ENCODE results near the gene HSD3B7.
A peak's percentile ranks its signal among the peaks of the same experiment; 100 is the strongest.

Gene HSD3B7

GRCh38 chr16:30944352-30944751 lies 40.7 kb upstream of the HSD3B7 start:
- no peak overlapping the region for H3K4me3 ChIP-seq (ENCODE audit: severe bottlenecking)
- H3K36me3 ChIP-seq (ENCODE audit: low read depth), result peaks cover 43% of the 10 kb centered on the region
- DNase-seq (ENCODE audit: low spot score) (no peak), ATAC-seq (ENCODE audit: low read depth) (no peak)
- H3K9me3 ChIP-seq (ENCODE audit: severe bottlenecking), result no peaks in the 10 kb centered on the region
- TF ChIP-seq, protein P1, sequence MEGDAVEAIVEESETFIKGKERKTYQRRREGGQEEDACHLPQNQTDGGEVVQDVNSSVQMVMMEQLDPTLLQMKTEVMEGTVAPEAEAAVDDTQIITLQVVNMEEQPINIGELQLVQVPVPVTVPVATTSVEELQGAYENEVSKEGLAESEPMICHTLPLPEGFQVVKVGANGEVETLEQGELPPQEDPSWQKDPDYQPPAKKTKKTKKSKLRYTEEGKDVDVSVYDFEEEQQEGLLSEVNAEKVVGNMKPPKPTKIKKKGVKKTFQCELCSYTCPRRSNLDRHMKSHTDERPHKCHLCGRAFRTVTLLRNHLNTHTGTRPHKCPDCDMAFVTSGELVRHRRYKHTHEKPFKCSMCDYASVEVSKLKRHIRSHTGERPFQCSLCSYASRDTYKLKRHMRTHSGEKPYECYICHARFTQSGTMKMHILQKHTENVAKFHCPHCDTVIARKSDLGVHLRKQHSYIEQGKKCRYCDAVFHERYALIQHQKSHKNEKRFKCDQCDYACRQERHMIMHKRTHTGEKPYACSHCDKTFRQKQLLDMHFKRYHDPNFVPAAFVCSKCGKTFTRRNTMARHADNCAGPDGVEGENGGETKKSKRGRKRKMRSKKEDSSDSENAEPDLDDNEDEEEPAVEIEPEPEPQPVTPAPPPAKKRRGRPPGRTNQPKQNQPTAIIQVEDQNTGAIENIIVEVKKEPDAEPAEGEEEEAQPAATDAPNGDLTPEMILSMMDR (IDR thresholded peaks at IDR 0.05; ENCODE audit: poor library complexity, severe bottlenecking), result no peak
- no peak overlapping the region for H3K27ac ChIP-seq (ENCODE audit: poor library complexity, severe bottlenecking)
- no peaks in the 10 kb centered on the region for H3K27me3 ChIP-seq (ENCODE audit: insufficient read depth, poor library complexity, severe bottlenecking)
- H3K4me1 ChIP-seq (ENCODE audit: insufficient read depth, poor library complexity, severe bottlenecking), result peaks cover 13% of the 10 kb centered on the region

DNA sequence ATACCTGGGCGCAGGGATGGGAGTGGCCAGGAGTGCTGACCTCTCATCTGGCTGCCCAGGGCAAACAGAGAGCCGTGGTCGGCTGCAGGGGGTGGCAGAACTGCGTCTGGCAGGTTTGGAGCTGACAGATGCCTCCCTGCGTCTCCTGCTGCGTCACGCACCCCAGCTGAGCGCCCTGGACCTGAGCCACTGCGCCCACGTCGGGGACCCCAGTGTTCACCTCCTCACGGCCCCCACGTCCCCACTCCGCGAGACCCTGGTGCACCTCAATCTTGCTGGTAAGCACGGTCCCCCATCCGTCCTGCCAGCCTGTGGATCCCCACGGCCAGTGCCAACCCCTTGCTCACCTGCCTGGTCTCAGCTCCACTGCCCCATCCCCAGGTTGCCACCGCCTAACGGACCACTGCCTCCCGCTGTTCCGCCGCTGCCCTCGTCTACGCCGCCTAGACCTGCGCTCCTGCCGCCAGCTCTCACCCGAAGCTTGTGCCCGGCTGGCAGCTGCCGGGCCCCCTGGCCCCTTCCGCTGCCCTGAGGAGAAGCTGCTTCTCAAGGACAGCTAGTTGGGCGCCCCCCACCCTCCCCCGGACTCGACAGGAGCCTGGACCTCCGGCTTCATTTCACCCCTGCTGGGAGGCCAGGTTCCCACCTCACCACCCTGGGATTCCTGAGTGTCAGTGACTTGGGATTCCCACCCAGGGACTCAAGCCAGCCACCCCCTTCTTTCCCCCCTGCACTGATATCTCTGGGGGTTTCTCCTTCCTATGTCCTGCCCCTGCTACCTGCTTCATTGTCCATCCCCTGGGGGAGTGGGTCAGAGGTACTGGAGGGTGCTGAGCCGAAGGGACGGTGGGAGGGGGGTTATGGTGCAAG lies 38.1 kb upstream of the HSD3B7 start:
- no peak for ATAC-seq (ENCODE audit: low read depth)
- H3K36me3 ChIP-seq (ENCODE audit: low read depth), result peaks cover 29% of the 10 kb centered on the region
- H3K9me3 ChIP-seq (ENCODE audit: severe bottlenecking), result no peaks in the 10 kb centered on the region
- no peaks in the 10 kb centered on the region for H3K27me3 ChIP-seq (ENCODE audit: insufficient read depth, poor library complexity, severe bottlenecking)
- H3K4me3 ChIP-seq (ENCODE audit: severe bottlenecking), result no peak overlapping the region
- DNase-seq (ENCODE audit: low spot score), result no peak
- no peak overlapping the region for H3K27ac ChIP-seq (ENCODE audit: poor library complexity, severe bottlenecking)
- peaks cover 5% of the 10 kb centered on the region for H3K4me1 ChIP-seq (ENCODE audit: insufficient read depth, poor library complexity, severe bottlenecking)
- TF ChIP-seq, protein P1 (IDR thresholded peaks at IDR 0.05; ENCODE audit: poor library complexity, severe bottlenecking), result no peak

- Histone ChIP-seq H3K36me3 (ENCODE audit: low read depth) (peaks cover 25% of the 10 kb centered on the region), H3K27ac (ENCODE audit: poor library complexity, severe bottlenecking) (no peak overlapping the region), H3K4me1 (ENCODE audit: insufficient read depth, poor library complexity, severe bottlenecking) (peaks cover 5% of the 10 kb centered on the region), H3K9me3 (ENCODE audit: severe bottlenecking) (no peaks in the 10 kb centered on the region), H3K27me3 (ENCODE audit: insufficient read depth, poor library complexity, severe bottlenecking) (no peaks in the 10 kb centered on the region), H3K4me3 (ENCODE audit: severe bottlenecking) (no peak overlapping the region)
- TF ChIP-seq, protein P1 (IDR thresholded peaks at IDR 0.05; ENCODE audit: poor library complexity, severe bottlenecking), result no peak
- DNase-seq (ENCODE audit: low spot score) (no peak), ATAC-seq (ENCODE audit: low read depth) (no peak)
Measured at GRCh38 chr16:30947541-30947858, 37.5 kb upstream of the HSD3B7 start.

DNA sequence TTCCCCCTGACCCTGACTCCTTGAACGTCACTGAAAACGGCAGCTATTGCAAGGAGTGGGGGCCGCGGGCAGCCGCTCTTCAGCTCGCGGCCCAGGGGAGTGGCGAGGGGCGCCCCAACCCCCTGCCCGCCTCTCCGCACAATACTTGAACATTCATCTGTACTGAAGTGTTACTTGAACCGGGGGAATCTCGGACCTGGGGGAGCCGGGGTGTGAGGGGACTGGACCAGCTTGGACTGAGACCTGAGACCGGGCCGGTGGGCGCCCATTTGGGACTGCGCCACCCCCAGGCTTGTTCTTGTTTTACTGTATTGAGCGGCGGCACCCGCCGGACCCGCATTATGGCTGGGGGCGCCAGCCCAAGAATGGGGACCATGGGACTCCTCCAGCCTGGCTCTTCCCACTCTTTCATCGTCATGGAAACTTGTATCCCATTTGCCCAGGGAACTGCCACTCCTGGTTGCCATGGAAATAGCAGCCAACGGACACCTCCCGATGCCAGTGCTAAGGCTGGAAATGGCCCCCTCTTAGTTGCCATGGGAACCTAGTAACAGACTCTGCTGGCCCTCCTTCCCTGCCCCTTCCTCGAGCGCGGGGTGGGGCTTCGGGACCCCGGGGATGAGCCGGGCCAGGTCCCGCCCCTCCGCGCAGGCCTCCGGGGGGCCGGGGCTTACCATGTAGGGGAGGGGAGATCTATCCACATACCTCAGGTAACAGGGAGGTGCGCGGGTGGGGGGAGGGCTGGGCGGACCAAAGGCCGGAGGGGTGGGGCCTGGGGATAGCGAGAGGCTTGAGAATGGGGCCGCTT lies 36.9 kb upstream of the HSD3B7 start:
- DNase-seq (ENCODE audit: low spot score) (peak; percentile 94), ATAC-seq (ENCODE audit: low read depth) (peak; percentile 59)
- H3K4me3 ChIP-seq (ENCODE audit: severe bottlenecking), result peak overlapping the region; percentile 98
- peak overlapping the region; percentile 90 for H3K27ac ChIP-seq (ENCODE audit: poor library complexity, severe bottlenecking)
- no peaks in the 10 kb centered on the region for H3K27me3 ChIP-seq (ENCODE audit: insufficient read depth, poor library complexity, severe bottlenecking)
- H3K4me1 ChIP-seq (ENCODE audit: insufficient read depth, poor library complexity, severe bottlenecking), result peaks cover 5% of the 10 kb centered on the region
- peaks cover 19% of the 10 kb centered on the region for H3K36me3 ChIP-seq (ENCODE audit: low read depth)
- H3K9me3 ChIP-seq (ENCODE audit: severe bottlenecking), result no peaks in the 10 kb centered on the region
- TF ChIP-seq, protein P1 (IDR thresholded peaks at IDR 0.05; ENCODE audit: poor library complexity, severe bottlenecking), result no peak
